ENCODE measurements around the gene PTPRN2. TPM values are rescaled to one million over a fixed set of nuclear protein-coding genes. Genes with fewer than 3 reads are reported as not detected.

PTPRN2 gene
- total RNA-seq, 1 donor from 2014 or later, result 2.4 TPM

- TF ChIP-seq CTCF (IDR thresholded peaks at IDR 0.05; ENCODE audit: insufficient read depth, low read length, poor library complexity, severe bottlenecking), result no peak
- H3K27me3 ChIP-seq (ENCODE audit: control insufficient read depth, insufficient read depth, low read length), result no peaks in the 10 kb centered on the region
- DNase-seq (ENCODE audit: low read depth), result no peak
- no peaks in the 10 kb centered on the region for H3K36me3 ChIP-seq (ENCODE audit: control insufficient read depth, insufficient read depth, low read length)
- no peak overlapping the region for H3K4me3 ChIP-seq (ENCODE audit: low read depth, low read length)
Observed at GRCh38 chr7:157930441-157930840, 657.2 kb downstream of the PTPRN2 start.

GRCh38 chr7:157929671-157930070 lies 658.0 kb downstream of the PTPRN2 start:
- TF ChIP-seq CTCF (IDR thresholded peaks at IDR 0.05; ENCODE audit: insufficient read depth, low read length, poor library complexity, severe bottlenecking), result no peak
- DNase-seq (ENCODE audit: low read depth), result no peak
- Histone ChIP-seq H3K4me3 (ENCODE audit: low read depth, low read length) (no peak overlapping the region), H3K27me3 (ENCODE audit: control insufficient read depth, insufficient read depth, low read length) (no peaks in the 10 kb centered on the region), H3K36me3 (ENCODE audit: control insufficient read depth, insufficient read depth, low read length) (no peaks in the 10 kb centered on the region)

GRCh38 chr7:157928808-157929425 lies 658.7 kb downstream of the PTPRN2 start:
- H3K4me3 ChIP-seq (ENCODE audit: low read depth, low read length), result no peak overlapping the region
- TF ChIP-seq CTCF (IDR thresholded peaks at IDR 0.05; ENCODE audit: insufficient read depth, low read length, poor library complexity, severe bottlenecking), result no peak
- no peaks in the 10 kb centered on the region for H3K36me3 ChIP-seq (ENCODE audit: control insufficient read depth, insufficient read depth, low read length)
- no peaks in the 10 kb centered on the region for H3K27me3 ChIP-seq (ENCODE audit: control insufficient read depth, insufficient read depth, low read length)
- no peak for DNase-seq (ENCODE audit: low read depth)

GRCh38 chr7:157928171-157928794 lies 659.3 kb downstream of the PTPRN2 start:
- TF ChIP-seq CTCF (IDR thresholded peaks at IDR 0.05; ENCODE audit: insufficient read depth, low read length, poor library complexity, severe bottlenecking), result no peak
- no peaks in the 10 kb centered on the region for H3K36me3 ChIP-seq (ENCODE audit: control insufficient read depth, insufficient read depth, low read length)
- H3K4me3 ChIP-seq (ENCODE audit: low read depth, low read length), result no peak overlapping the region
- DNase-seq (ENCODE audit: low read depth), result no peak
- H3K27me3 ChIP-seq (ENCODE audit: control insufficient read depth, insufficient read depth, low read length), result no peaks in the 10 kb centered on the region

- DNase-seq (ENCODE audit: low read depth), result no peak
- H3K27me3 ChIP-seq (ENCODE audit: control insufficient read depth, insufficient read depth, low read length), result no peaks in the 10 kb centered on the region
- H3K36me3 ChIP-seq (ENCODE audit: control insufficient read depth, insufficient read depth, low read length), result no peaks in the 10 kb centered on the region
- H3K4me3 ChIP-seq (ENCODE audit: low read depth, low read length), result no peak overlapping the region
- no peak for TF ChIP-seq CTCF (IDR thresholded peaks at IDR 0.05; ENCODE audit: insufficient read depth, low read length, poor library complexity, severe bottlenecking)
Observed at GRCh38 chr7:157927313-157927925, 660.2 kb downstream of the PTPRN2 start.

All from kidney epithelial cell (primary cell).